Fibroblast of mammary gland (primary cell): ENCODE results near the gene TBC1D22A.
A peak's percentile ranks its signal among the peaks of the same experiment; 100 is the strongest.

Source experiments
- DNase-seq: peaks from one replicate; pipeline ENCODE4 v3.0.0-alpha.2; 2010; ENCODE audit warnings: low read depth
- H3K4me3 ChIP-seq: 2 replicates; pipeline ENCODE4 v1.5.1; 2011; ENCODE audit warnings: low read depth, mild to moderate bottlenecking, low read length, moderate library complexity; ENCODE audit not compliant: control insufficient read depth
- TF ChIP-seq, protein P1 (sequence below): conservative IDR thresholded peaks from 2 replicates; pipeline ENCODE4 v1.5.1; 2011; ENCODE audit warnings: low read depth, low read length, inconsistent platforms; ENCODE audit not compliant: control insufficient read depth, insufficient read depth

Gene TBC1D22A

DNA sequence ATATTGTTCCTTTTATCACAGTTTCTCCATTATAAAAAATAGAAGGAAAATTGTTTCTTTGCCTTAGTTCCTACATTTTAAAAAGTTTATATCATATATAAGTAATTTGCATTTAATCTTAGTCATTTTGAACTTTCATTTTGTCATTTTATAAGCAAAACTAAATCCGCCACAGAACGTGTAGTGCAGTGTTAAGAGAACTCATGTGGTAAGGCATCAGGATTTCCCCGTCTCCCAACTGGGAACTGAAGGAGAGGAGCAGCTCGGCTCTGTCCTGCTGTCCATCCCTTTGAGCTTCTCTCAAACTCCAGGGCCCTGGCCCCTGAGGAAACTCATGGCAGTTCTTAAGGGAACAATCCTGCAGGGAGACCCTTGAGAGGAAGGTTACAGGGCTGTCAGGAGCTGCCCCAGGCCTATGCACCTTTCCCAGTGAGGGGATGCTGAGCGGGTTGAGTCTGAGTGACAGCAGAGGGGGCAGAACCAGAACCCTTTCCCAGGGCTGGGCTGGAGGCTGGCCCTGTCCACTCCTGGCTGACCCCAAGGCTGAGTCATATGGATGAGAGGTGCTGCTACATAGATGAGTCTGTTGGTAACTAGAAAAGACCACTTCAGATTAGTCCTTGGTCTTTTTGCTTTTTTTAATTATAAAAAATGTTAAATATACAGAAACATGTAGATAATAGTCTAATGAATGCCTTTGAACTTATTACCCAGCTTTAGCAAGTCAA, 333.1 kb downstream of the TBC1D22A start:
- no peak overlapping the region for H3K4me3 ChIP-seq
- peak; percentile 37 for DNase-seq
- TF ChIP-seq, protein P1, sequence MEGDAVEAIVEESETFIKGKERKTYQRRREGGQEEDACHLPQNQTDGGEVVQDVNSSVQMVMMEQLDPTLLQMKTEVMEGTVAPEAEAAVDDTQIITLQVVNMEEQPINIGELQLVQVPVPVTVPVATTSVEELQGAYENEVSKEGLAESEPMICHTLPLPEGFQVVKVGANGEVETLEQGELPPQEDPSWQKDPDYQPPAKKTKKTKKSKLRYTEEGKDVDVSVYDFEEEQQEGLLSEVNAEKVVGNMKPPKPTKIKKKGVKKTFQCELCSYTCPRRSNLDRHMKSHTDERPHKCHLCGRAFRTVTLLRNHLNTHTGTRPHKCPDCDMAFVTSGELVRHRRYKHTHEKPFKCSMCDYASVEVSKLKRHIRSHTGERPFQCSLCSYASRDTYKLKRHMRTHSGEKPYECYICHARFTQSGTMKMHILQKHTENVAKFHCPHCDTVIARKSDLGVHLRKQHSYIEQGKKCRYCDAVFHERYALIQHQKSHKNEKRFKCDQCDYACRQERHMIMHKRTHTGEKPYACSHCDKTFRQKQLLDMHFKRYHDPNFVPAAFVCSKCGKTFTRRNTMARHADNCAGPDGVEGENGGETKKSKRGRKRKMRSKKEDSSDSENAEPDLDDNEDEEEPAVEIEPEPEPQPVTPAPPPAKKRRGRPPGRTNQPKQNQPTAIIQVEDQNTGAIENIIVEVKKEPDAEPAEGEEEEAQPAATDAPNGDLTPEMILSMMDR: no peak

DNA sequence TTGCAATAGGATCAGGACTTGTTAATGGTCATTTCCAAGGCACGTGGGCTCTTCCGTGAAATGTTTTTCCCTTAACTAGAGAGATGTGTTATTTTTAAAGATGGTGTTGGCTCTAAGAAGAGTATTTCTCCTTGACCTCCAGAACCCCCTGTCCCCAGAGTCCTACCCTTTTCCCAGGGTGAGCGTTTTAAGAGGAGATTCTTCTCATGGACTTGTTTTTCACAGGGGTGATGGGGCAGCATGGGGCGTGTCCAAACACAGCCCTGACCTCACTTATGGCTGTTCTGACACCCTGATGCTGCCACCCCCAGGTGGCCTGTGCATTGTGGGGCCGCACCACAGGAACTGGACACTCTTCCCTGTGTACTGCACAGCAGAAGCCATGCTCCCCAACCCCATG, 335.7 kb downstream of the TBC1D22A start:
- no peak for DNase-seq
- no peak overlapping the region for H3K4me3 ChIP-seq
- TF ChIP-seq, protein P1: no peak

DNA sequence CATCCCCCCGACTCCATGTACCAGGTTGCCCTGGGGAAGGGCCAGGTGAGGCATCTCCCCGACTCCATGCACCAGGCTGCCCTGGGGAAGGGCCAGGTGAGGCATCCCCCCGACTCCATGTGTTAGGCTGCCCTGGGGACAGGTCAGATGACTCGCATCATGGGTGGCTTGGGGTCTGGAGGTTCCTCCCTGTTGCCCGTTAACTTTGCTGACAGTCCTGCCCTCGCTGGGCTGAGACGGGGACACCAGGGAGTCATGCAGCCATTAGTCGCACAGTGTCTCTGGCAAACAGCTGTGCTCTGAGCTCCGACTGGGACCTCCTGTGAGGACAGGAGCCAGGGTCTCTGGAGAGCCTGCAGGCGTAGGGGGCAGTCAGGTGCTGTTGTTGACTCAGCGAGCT, 336.1 kb downstream of the TBC1D22A start:
- no peak for DNase-seq
- TF ChIP-seq, protein P1: no peak

DNA sequence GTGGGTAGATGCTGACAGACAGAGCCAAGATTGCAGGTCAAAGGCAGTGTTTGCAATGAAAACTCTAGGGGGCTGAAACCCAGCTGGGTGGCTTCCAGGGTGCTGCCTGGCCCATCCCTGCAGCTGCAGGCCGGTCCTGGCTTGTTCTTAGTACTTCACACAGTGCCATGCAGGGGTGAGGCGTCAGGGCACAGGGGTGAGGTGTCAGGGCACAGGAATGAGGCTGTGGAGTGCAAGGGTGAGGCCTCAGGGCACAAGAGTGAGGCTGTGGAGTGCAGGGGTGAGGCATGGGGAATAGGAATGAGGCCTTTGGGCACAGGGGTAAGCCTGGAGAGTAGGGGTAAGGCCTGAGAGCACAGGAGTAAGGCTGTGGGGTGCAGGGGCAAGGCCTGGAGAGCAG, 337.6 kb downstream of the TBC1D22A start:
- TF ChIP-seq, protein P1: no peak
- H3K4me3 ChIP-seq: no peak overlapping the region
- DNase-seq: no peak

More for the DNA sequence above, 336.1 kb downstream of the TBC1D22A start:
- no peak overlapping the region for H3K4me3 ChIP-seq

DNA sequence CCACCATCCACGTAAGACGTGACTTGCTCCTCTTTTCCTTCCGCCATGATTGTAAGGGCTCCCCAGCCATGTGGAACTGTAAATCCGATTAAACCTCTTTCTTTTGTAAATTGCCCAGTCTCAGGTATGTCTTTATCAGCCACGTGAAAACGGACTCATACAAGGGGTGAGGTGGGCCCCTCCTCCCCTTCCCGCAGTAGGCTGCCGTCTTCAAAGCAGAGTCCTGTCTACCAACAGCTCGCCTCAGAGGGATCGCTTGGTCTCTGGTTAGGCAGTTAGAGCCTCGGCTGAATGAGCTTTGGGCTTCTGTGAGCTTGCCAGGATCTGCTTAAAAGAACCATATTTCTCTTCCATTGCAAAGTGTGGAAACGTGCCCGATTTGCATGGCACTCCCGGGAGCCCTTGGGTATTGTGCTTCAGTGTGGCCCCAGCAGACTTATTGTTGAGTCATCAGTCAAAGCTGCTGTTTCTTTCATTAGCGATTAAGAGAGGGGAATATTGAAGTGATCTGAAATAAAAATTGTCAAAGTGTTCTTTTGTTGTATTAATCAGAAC, 338.3 kb downstream of the TBC1D22A start:
- no peak overlapping the region for H3K4me3 ChIP-seq
- no peak for DNase-seq
- TF ChIP-seq, protein P1: no peak

DNA sequence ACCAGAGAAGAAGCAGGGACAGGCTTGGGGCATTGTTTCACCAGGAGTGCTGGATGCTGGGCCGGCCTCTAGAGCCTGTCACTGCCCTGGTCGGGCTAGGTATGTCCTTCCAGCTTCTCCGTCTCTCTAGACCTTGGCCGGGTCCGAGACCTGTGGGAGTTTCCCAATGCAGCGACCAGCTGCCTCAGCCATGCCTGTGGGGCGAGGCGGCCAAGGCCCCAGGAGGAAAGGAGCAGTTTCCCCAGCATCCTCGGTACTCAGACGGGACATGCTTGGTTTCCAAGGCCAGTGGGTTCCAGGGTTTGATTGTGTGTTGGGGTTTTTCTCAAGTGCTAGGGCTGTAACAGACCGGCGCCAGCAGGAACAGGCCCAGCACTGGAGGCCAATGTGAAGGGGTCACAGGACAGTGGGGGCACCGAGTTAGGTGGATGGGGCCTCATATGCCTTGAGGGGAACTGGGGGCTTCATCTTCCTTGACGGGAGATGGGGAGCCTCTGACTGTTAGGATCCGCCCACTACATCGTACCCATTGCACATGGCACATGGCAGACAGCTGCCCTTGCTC, 339.0 kb downstream of the TBC1D22A start:
- TF ChIP-seq, protein P1: no peak
- DNase-seq: no peak
- no peak overlapping the region for H3K4me3 ChIP-seq
